CD4-positive, alpha-beta T cell treated with Interleukin-12 subunit alpha and Interleukin-12 subunit beta, for 1 hour (primary cell): ENCODE data around the gene MYO1D.
"Not testable (repeated sequence)": the region's sequence is repeated elsewhere in the genome, so short reads cannot be mapped to it uniquely, and the experiment has no call there.

ENCODE experiments used
- DNase-seq: peaks from one replicate; pipeline ENCODE4 v3.0.0-alpha.2; 2020

The MYO1D gene

GRCh38 chr17:32876417-32877163 is at the start of gene MYO1D:
TSS of gene MYO1D (minus strand) at chr17:32877124. CDS start at chr17:32876872, 252 bp downstream.
- DNase-seq, result peak; percentile 65

- no peak for DNase-seq
Measured at GRCh38 chr17:32926183-32926582, 49.3 kb upstream of the MYO1D start.

- DNase-seq, result not testable (repeated sequence)
Measured at GRCh38 chr17:32923905-32924304, 47.0 kb upstream of the MYO1D start.

- no peak for DNase-seq
Measured at GRCh38 chr17:32921017-32921416, 44.1 kb upstream of the MYO1D start.

GRCh38 chr17:32920293-32920692 is 43.4 kb upstream of the MYO1D start:
- no peak for DNase-seq

- not testable (repeated sequence) for DNase-seq
Measured at GRCh38 chr17:32919876-32920275, 43.0 kb upstream of the MYO1D start.

- no peak for DNase-seq
Measured at GRCh38 chr17:32917842-32918241, 40.9 kb upstream of the MYO1D start.

- DNase-seq, result no peak
Measured at GRCh38 chr17:32917081-32917480, 40.2 kb upstream of the MYO1D start.

- no peak for DNase-seq
Measured at GRCh38 chr17:32916134-32916533, 39.2 kb upstream of the MYO1D start.

- no peak for DNase-seq
Measured at GRCh38 chr17:32915245-32915644, 38.3 kb upstream of the MYO1D start.

- no peak for DNase-seq
Measured at GRCh38 chr17:32914181-32914580, 37.3 kb upstream of the MYO1D start.

GRCh38 chr17:32913593-32913992 is 36.7 kb upstream of the MYO1D start:
- DNase-seq, result no peak

- no peak for DNase-seq
Measured at GRCh38 chr17:32912218-32912897, 35.4 kb upstream of the MYO1D start.

- no peak for DNase-seq
Measured at GRCh38 chr17:32910769-32911168, 33.8 kb upstream of the MYO1D start.

- peak; percentile 48 for DNase-seq
Measured at GRCh38 chr17:32909787-32910369, 33.0 kb upstream of the MYO1D start.

GRCh38 chr17:32907583-32907982 is 30.7 kb upstream of the MYO1D start:
- no peak for DNase-seq

- DNase-seq, result no peak
Measured at GRCh38 chr17:32904891-32905290, 28.0 kb upstream of the MYO1D start.

- no peak for DNase-seq
Measured at GRCh38 chr17:32903774-32904673, 27.1 kb upstream of the MYO1D start.

- DNase-seq, result no peak
Measured at GRCh38 chr17:32901743-32902142, 24.8 kb upstream of the MYO1D start.

- no peak for DNase-seq
Measured at GRCh38 chr17:32899236-32900013, 22.5 kb upstream of the MYO1D start.

- DNase-seq, result no peak
Measured at GRCh38 chr17:32896647-32897258, 19.8 kb upstream of the MYO1D start.

- DNase-seq, result no peak
Measured at GRCh38 chr17:32894245-32894644, 17.3 kb upstream of the MYO1D start.
